HCT116 (cell line): ENCODE measurements around the gene CTBP2. TPM values are rescaled to one million over a fixed set of nuclear protein-coding genes. Genes with fewer than 3 reads are reported as not detected.
A peak's percentile ranks its signal among the peaks of the same experiment; 100 is the strongest.

Source experiments
- ATAC-seq: fragments of 200-7000 bp; cut with Tn5 transposase; 2 replicates; pipeline ENCODE4 v1.9.1; 2020; ENCODE audit warnings: mild to moderate bottlenecking, moderate library complexity
- BruUV-seq: library from RNA; stranded (reverse); fragments of 400-500 nt; replicated peaks from 2 replicates; lab custom pipeline; 2021; lab: Mats Ljungman, UMichigan
- CTCF ChIA-PET: fragments of 300-600 bp; sonication (Branson Sonifier 250); formaldehyde crosslinking; loops from one replicate; lab custom pipeline; 2021; ENCODE audit warnings: antibody characterized with exemption; lab: Charles Lee
- POLR2A ChIA-PET: fragments of 300-600, 350-600 bp; sonication (Branson Sonifier 250); formaldehyde crosslinking; loops from one replicate; lab custom pipeline; 2021; ENCODE audit warnings: antibody characterized with exemption; lab: Charles Lee
- RAD21 ChIA-PET, 2 experiments: fragments of 300-600 bp; sonication (Branson Sonifier 250); formaldehyde crosslinking; loops; one replicate each; lab custom pipeline; 2023; ENCODE audit warnings: low total read pairs in 2 of 2; ENCODE audit not compliant: uncharacterized antibody in 2 of 2, unreplicated experiment in 2 of 2, low non-redundant PET in 1 of 2; lab: Charles Lee
- DNase-seq: peaks from one replicate; pipeline ENCODE4 v3.0.0-alpha.2; 2010; ENCODE audit warnings: low read depth, low spot score
- H2AFZ ChIP-seq: fragments of 200-600 bp; shearing (Covaris generic), sonication (generic); 2 replicates; pipeline ENCODE4 v1.6.1; 2017; ENCODE audit warnings: low read depth, mixed run types, mixed read lengths, antibody characterized with exemption, low read length; ENCODE audit not compliant: poor library complexity, severe bottlenecking
- H3K27ac ChIP-seq: 2 replicates; pipeline ENCODE4 v1.5.1; 2012; ENCODE audit warnings: low read depth, low read length
- H3K27me3 ChIP-seq: fragments of 200-600 bp; sonication (generic); 2 replicates; pipeline ENCODE4 v1.6.1; 2016; ENCODE audit warnings: mixed run types, low read length, mixed read lengths; ENCODE audit not compliant: insufficient read depth
- H3K36me3 ChIP-seq, 2 experiments: fragments of 200-500 bp in 1 of 2; fragments of 200-600 bp in 1 of 2; sonication (Bioruptor generic) in 1 of 2; sonication (generic) in 1 of 2; 2 replicates each; pipeline versions ENCODE4 v1.5.1 to v1.6.1; 2014 to 2016; ENCODE audit warnings: low read length in 2 of 2, inconsistent platforms in 1 of 2, mixed read lengths in 1 of 2, mixed run types in 1 of 2; ENCODE audit not compliant: insufficient read depth in 2 of 2, control insufficient read depth in 1 of 2
- H3K4me1 ChIP-seq, 2 experiments: fragments of 200-600 bp in 1 of 2; sonication (generic) in 1 of 2; 2 replicates each; pipeline versions ENCODE4 v1.5.1 to v1.6.1; 2012 to 2017; ENCODE audit warnings: low read length in 2 of 2, inconsistent platforms in 1 of 2, mild to moderate bottlenecking in 1 of 2, mixed read lengths in 1 of 2, mixed run types in 1 of 2, moderate library complexity in 1 of 2; ENCODE audit not compliant: insufficient read depth in 2 of 2, control insufficient read depth in 1 of 2
- H3K4me2 ChIP-seq: fragments of 200-600 bp; sonication (generic); 2 replicates; pipeline ENCODE4 v1.6.1; 2017; ENCODE audit warnings: mixed run types, low read length, mixed read lengths
- H3K4me3 ChIP-seq, 2 experiments: fragments of 200-600 bp in 1 of 2; sonication (generic) in 1 of 2; replicated peaks in 1 of 2; 2 replicates each; pipeline ENCODE4 v1.5.1; 2011 to 2016; ENCODE audit warnings: low read length in 2 of 2, control low read depth in 1 of 2, low read depth in 1 of 2, mild to moderate bottlenecking in 1 of 2, mixed read lengths in 1 of 2, mixed run types in 1 of 2
- H3K79me2 ChIP-seq: fragments of 200-600 bp; sonication (generic); 2 replicates; pipeline ENCODE4 v1.6.1; 2017; ENCODE audit warnings: mild to moderate bottlenecking, mixed run types, low read length, moderate library complexity, mixed read lengths; ENCODE audit not compliant: insufficient read depth
- H3K9ac ChIP-seq: fragments of 200-600 bp; sonication (generic); 2 replicates; pipeline ENCODE4 v1.6.1; 2016; ENCODE audit warnings: low read length, mixed read lengths
- H3K9me2 ChIP-seq: fragments of 200-600 bp; sonication (generic), shearing (Covaris generic); 2 replicates; pipeline ENCODE4 v1.6.1; 2017; ENCODE audit warnings: mixed run types, mild to moderate bottlenecking, moderate library complexity; ENCODE audit not compliant: insufficient read depth
- H3K9me3 ChIP-seq, 2 experiments: fragments of 200-500 bp in 1 of 2; fragments of 200-600 bp in 1 of 2; sonication (Bioruptor generic) in 1 of 2; sonication (generic) in 1 of 2; 2 replicates each; pipeline ENCODE4 v1.6.1; 2014 to 2017; ENCODE audit warnings: low read length in 2 of 2, mixed read lengths in 2 of 2, inconsistent platforms in 1 of 2, low read depth in 1 of 2, mild to moderate bottlenecking in 1 of 2, mixed run types in 1 of 2, moderate library complexity in 1 of 2; ENCODE audit not compliant: control insufficient read depth in 1 of 2, insufficient read depth in 1 of 2
- H4K20me1 ChIP-seq: fragments of 200-600 bp; sonication (generic), shearing (Covaris generic); 2 replicates; pipeline ENCODE4 v1.6.1; 2017; ENCODE audit warnings: mixed run types, mild to moderate bottlenecking, moderate library complexity; ENCODE audit not compliant: insufficient read depth
- ATF3 ChIP-seq: IDR thresholded peaks from 2 replicates; pipeline ENCODE4 v1.6.1; 2012
- ELF1 ChIP-seq: IDR thresholded peaks from 2 replicates; pipeline ENCODE4 v1.6.1; 2012; ENCODE audit warnings: low read depth, borderline replicate concordance
- EZH2phosphoT487 ChIP-seq: fragments of 200-600 bp; IDR thresholded peaks from 2 replicates; pipeline ENCODE4 v1.6.1; 2018; ENCODE audit warnings: antibody characterized with exemption, borderline replicate concordance
- FOSL1 ChIP-seq: IDR thresholded peaks from 2 replicates; pipeline ENCODE4 v1.6.1; 2012; ENCODE audit warnings: low read depth
- TCF7L2 ChIP-seq: IDR thresholded peaks from 2 replicates; pipeline ENCODE4 v1.7.0; 2011; ENCODE audit warnings: borderline replicate concordance, inconsistent platforms; ENCODE audit not compliant: insufficient read depth, insufficient read length; ENCODE audit errors: extremely low read depth
- YY1 ChIP-seq: IDR thresholded peaks from 2 replicates; pipeline ENCODE4 v1.6.1; 2011; ENCODE audit warnings: low read length, low read depth, moderate library complexity, mild to moderate bottlenecking; ENCODE audit not compliant: insufficient replicate concordance; ENCODE audit errors: extremely low read depth
- ZBTB33 ChIP-seq: IDR thresholded peaks from 2 replicates; pipeline ENCODE4 v1.6.1; 2011; ENCODE audit warnings: mild to moderate bottlenecking, low read length, moderate library complexity; ENCODE audit not compliant: insufficient replicate concordance; ENCODE audit errors: extremely low read depth
- ZFX ChIP-seq: fragments of 450-650 bp; IDR thresholded peaks from 2 replicates; pipeline ENCODE4 v1.6.1; 2017
- intact Hi-C: fragments of 100-400 bp; cut with micrococcal nuclease; formaldehyde crosslinking; loops from 2 replicates; pipeline ENCODE4 v1.10.0; 2022
- total RNA-seq: library from RNA; stranded (reverse); gene quantifications from one replicate; pipeline ENCODE4 v1.2.1, GENCODE V29; 2021; ENCODE audit not compliant: unreplicated experiment
- TF ChIP-seq, protein P1 (sequence below), 3 experiments: fragments of 200-600 bp in 1 of 3; sonication (generic) in 1 of 3; IDR thresholded peaks in 2 of 3; conservative IDR thresholded peaks in 1 of 3; 2 replicates each; pipeline ENCODE4 v1.5.1; 2012 to 2017; ENCODE audit warnings: low read depth in 2 of 3, low read length in 2 of 3, antibody characterized with exemption in 1 of 3, borderline replicate concordance in 1 of 3, control low read depth in 1 of 3, mild to moderate bottlenecking in 1 of 3, mixed read lengths in 1 of 3, mixed run types in 1 of 3, moderate library complexity in 1 of 3; ENCODE audit not compliant: insufficient read depth in 1 of 3

Gene CTBP2
- total RNA-seq, 1 experiment from 2014 or later: 144 TPM

DNA sequence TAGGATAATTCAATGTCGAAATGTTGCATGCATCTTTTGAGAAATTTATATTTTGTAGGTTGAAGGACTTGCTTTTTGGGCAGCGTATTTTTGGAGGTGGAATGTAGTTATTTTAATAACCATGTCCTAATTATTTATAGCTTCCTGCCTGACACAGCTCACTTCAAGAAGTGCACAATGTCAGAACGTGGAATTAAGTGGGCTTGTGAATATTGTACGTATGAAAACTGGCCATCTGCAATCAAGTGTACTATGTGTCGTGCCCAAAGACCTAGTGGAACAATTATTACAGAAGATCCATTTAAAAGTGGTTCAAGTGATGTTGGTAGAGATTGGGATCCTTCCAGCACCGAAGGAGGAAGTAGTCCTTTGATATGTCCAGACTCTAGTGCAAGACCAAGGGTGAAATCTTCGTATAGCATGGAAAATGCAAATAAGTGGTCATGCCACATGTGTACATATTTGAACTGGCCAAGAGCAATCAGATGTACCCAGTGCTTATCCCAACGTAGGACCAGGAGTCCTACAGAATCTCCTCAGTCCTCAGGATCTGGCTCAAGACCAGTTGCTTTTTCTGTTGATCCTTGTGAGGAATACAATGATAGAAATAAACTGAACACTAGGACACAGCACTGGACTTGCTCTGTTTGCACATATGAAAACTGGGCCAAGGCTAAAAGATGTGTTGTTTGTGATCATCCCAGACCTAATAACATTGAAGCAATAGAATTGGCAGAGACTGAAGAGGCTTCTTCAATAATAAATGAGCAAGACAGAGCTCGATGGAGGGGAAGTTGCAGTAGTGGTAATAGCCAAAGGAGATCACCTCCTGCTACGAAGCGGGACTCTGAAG lies 217.8 kb downstream of the CTBP2 start:
- ChIA-PET RAD21 (no interaction called here), POLR2A (no interaction called here)
- no peak for DNase-seq
- ATAC-seq: no peak
- peaks cover 100% of the 10 kb centered on the region for H3K79me2 ChIP-seq
- H4K20me1 ChIP-seq: peaks cover 35% of the 10 kb centered on the region
- no peak overlapping the region for H3K4me2 ChIP-seq
- no peak overlapping the region for H3K9ac ChIP-seq
- peaks cover 0 to 6% of the 10 kb centered on the region in 2 experiments; a peak in 1 of 4 replicates for H3K4me1 ChIP-seq
- no peaks in the 10 kb centered on the region for H3K9me3 ChIP-seq
- intact Hi-C loops: loop anchor here (2.0 kb wide), 1 partner anchor 76 kb away; no protein-coding TSS in a partner anchor
- no peaks in the 10 kb centered on the region; a peak in 1 of 4 replicates for H3K36me3 ChIP-seq
- H3K4me3 ChIP-seq: no peak overlapping the region
- TSS peak; percentile 41 for BruUV-seq
- H2AFZ ChIP-seq: no peak overlapping the region
- no peaks in the 10 kb centered on the region for H3K9me2 ChIP-seq
- H3K27me3 ChIP-seq: no peaks in the 10 kb centered on the region
- no peak for TF ChIP-seq ZBTB33
- no peak for TF ChIP-seq TCF7L2
- no peak for TF ChIP-seq ATF3
- TF ChIP-seq EZH2phosphoT487: no peak
- TF ChIP-seq ELF1: no peak
- no peak for TF ChIP-seq FOSL1
- TF ChIP-seq ZFX: no peak
- TF ChIP-seq, protein P1, sequence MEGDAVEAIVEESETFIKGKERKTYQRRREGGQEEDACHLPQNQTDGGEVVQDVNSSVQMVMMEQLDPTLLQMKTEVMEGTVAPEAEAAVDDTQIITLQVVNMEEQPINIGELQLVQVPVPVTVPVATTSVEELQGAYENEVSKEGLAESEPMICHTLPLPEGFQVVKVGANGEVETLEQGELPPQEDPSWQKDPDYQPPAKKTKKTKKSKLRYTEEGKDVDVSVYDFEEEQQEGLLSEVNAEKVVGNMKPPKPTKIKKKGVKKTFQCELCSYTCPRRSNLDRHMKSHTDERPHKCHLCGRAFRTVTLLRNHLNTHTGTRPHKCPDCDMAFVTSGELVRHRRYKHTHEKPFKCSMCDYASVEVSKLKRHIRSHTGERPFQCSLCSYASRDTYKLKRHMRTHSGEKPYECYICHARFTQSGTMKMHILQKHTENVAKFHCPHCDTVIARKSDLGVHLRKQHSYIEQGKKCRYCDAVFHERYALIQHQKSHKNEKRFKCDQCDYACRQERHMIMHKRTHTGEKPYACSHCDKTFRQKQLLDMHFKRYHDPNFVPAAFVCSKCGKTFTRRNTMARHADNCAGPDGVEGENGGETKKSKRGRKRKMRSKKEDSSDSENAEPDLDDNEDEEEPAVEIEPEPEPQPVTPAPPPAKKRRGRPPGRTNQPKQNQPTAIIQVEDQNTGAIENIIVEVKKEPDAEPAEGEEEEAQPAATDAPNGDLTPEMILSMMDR (IDR thresholded peaks at IDR 0.05 in 2 of 3, conservative IDR thresholded peaks at IDR 0.05 in 1 of 3; ENCODE audit: borderline replicate concordance in 1 of 3, insufficient read depth in 1 of 3, low read depth in 2 of 3, low read length in 2 of 3): no peak
- TF ChIP-seq YY1: no peak
- TF ChIP-seq, all 23 proteins: peak for 0
- CTCF ChIA-PET: no interaction called here
- no peak overlapping the region for H3K27ac ChIP-seq
